HG03565 (cell line): Measurements from ENCODE around the gene MRPL58.
"Not testable (repeated sequence)": the region's sequence is repeated elsewhere in the genome, so short reads cannot be mapped to it uniquely, and the experiment has no call there.

ENCODE experiments used
- ATAC-seq: cut with Tn5 transposase; IDR thresholded peaks from one replicate; pipeline ENCODE4 v1.9.1; 2021; ENCODE audit warnings: mild to moderate bottlenecking, moderate library complexity; ENCODE audit not compliant: unreplicated experiment

The MRPL58 gene

DNA sequence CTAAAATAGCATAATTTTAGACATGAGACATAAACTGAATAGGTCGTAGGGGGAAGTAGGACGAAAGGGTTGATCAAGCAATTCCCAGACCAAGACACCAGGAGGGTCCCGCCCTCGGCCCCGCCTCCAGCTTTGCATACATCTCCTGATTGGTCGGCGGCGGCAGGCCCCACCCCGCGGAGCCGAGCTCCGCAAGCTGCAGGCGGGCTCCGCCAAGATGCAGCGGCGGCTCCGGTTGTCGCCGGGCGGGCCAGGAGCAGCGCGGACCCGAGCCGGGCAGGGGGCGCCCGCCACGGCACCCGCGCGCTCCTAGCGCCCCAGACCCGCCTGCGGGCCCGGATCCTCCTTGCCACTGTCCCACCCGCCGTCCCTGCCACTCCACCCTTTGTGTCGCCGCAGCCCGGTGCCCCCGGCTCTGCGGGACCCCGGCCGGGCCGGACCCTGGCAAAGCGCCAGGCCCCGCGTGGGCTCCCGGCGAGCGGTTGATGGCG lies 25.0 kb upstream of the MRPL58 start, which contains the start of gene CDR2L:
TSS of gene CDR2L (plus strand) at position 215 of the 491 bp plus-strand sequence. CDS start 412 bp downstream, outside the sequence.
- peak; percentile 82 for ATAC-seq

GRCh38 chr17:74987909-74988711 lies 24.4 kb upstream of the MRPL58 start:
- ATAC-seq = no peak

- no peak for ATAC-seq
Measured at GRCh38 chr17:74990581-74991105, 21.8 kb upstream of the MRPL58 start.

GRCh38 chr17:74992223-74992622 lies 20.2 kb upstream of the MRPL58 start:
- no peak for ATAC-seq

DNA sequence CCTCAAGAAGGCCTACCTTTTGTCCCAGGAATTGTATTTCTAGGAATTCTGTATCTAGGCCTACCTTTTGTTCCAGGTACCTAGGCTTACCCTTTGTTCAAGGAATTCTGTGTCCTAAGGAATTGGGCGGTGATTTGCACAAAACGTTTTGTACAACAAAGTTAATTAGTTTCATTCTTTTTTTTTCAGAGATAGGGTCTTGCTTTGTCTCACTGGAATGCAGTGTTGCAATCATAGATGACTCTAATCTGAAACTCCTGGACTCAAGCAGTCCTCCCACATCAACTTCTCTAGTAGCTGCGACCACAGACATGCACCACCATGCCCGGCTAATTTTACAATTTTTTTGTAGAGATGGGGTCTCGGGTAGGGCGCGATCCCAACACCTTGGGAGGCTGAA lies 18.0 kb upstream of the MRPL58 start:
- no peak for ATAC-seq

GRCh38 chr17:74995847-74996246 lies 16.6 kb upstream of the MRPL58 start:
- no peak for ATAC-seq

DNA sequence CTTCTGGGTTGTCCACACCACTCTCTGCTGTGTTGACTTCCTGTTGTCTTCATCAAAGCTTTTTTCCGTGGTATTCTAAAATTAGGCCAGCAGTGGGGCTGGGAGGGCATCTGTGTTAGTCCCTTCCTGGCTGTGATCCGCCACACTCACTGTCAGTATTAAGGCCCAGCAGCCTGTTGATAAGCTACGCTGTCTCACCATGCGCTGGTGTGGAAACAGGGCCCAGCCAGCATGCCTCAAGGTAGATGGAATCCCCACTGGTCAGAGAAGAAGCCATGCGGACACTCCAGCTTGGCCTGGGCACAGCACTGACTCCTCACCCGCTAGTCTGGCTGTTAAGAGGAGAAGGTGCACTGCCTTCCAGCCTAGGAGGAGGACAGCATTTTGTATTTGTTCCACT lies 13.7 kb upstream of the MRPL58 start:
- no peak for ATAC-seq

DNA sequence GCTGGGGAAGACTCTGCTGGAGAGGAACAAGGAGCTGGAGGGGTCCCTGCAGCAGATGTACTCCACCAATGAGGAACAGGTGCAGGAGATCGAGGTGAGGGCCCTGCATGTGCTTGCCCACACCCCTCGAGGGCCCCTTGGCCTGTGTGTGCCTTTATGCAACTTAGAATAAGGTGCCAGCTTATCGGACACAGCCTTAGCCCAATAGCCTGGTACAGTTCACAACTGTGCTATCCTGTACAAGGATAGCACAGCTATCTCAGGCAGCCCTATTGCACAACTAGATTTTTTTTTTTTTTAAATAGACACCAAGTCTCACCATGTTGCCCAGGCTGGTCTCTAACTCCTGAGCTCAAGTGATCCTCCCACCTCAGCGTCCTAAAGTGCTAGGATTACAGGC lies 12.9 kb upstream of the MRPL58 start:
- no peak for ATAC-seq

DNA sequence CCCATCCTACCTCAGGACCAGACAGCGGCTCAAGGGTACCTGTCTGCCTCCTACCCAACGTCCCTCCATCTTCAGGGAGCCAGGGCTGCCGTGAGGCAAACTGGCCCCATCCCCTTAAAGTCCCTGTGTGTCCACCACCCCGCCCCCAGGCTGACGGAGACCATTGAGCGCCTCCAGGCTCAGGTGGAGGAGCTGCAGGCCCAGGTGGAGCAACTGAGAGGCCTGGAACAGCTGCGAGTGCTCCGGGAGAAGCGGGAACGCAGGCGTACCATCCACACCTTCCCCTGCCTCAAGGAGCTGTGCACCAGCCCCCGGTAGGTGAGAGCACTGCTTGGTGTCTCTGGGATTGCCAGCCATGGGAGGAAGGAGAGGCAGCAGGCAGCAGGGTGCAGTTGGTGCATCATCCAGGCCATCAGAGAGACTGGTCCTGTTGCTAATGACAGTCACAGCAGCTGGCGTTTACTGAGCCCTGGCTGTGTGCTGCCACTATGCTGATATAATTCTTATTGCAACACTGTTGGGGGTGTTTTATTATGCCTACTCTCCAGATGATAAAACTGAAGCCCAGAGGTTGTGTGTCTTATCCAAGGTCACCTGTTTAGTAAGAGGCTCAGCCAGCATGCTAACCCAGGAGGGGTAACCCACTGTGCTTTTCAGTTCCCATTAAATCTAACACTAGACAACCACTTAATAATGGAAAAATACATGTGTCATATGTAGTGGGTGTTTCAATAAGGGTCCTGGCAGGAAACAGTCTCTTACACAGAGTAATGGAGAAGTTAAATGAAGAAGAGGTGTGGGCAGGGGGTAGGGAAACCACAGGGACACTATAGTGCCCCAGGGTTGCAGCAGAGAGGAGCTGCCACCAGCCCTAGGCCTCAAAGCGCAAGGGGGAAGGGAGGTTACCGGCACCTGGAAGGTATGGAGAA lies 10.3 kb upstream of the MRPL58 start:
- no peak for ATAC-seq

- ATAC-seq = no peak
Measured at GRCh38 chr17:75003070-75003956, 9.2 kb upstream of the MRPL58 start.

- ATAC-seq = no peak
Measured at GRCh38 chr17:75003957-75004355, 8.5 kb upstream of the MRPL58 start.

- ATAC-seq = no peak
Measured at GRCh38 chr17:75004371-75004770, 8.1 kb upstream of the MRPL58 start.

- no peak for ATAC-seq
Measured at GRCh38 chr17:75005291-75005690, 7.2 kb upstream of the MRPL58 start.

DNA sequence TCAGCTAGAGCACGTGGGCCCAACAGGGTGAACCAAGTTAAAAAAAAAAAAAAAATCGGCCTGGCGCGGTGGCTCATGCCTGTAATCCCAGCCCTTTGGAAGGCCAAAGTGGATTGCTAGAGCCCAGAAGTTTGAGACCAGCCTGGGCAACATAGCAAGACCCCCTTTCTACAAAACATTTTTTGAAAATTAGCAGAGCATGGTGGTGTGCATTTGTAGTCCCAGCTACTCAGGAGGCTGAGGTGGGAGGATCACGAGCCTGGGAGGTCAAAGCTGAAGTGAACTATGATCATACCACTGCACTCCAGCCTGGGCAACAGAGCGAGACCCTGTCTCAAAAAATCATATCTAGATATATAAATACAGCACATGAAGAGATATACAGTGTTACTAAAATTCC lies 6.4 kb upstream of the MRPL58 start:
- not testable (repeated sequence) for ATAC-seq

DNA sequence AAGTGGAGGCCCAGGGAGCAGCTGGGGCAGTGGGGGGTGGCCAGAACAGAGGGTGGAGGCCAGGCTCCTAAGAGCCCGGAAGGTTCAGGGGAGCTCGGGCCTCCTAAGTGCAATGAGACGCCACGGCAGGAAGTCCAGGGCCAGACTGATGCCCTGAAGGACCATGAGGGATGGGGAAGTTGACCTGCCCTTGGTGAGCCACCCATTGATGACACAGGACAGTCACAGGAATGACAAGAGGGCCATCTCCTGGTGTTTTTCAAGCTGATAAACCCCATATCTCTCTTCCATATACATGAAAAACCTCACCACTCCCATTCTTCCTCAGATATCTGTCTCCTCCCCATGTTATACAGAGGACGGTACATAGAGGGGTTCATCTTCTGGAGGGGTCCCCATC lies 5.8 kb upstream of the MRPL58 start:
- no peak for ATAC-seq

DNA sequence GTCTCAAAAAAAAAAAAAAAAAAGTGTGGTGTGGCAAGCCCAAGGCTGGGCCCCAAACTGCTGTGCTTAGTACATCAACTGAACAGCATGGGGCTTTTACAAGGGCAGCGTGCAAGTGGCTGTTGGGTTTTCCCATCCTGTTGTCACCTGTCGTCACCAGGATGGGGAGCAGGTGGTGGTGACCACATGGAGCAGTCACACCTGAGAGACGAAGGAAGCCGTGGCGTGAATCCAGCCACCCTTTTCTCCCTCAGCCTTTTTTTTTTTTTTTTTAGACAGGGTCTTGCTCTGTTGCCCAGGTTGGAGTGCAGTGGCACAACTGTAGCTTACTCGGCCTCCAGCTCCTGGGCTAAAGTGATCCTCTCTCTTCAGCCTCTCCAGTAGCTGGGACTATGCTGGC lies 4.1 kb upstream of the MRPL58 start:
- no peak for ATAC-seq

- no peak for ATAC-seq
Measured at GRCh38 chr17:75009139-75009724, 3.2 kb upstream of the MRPL58 start.

GRCh38 chr17:75010683-75011400 lies 1.6 kb upstream of the MRPL58 start:
- ATAC-seq = no peak

- ATAC-seq = no peak
Measured at GRCh38 chr17:75011401-75012095, 922 bp upstream of the MRPL58 start.
